RWPE2 (cell line): Measurements from ENCODE around the gene TPRX1.

Experiments
- ATAC-seq: fragments of 200-7000 bp; cut with Tn5 transposase; 3 replicates; pipeline ENCODE4 v1.9.1; 2021; ENCODE audit warnings: low read depth
- DNase-seq: peaks from one replicate; pipeline ENCODE4 v3.0.0-alpha.2; 2020; ENCODE audit warnings: low spot score
- H3K27ac ChIP-seq: fragments of 450-650 bp; 2 replicates; pipeline ENCODE4 v1.5.1; 2017; ENCODE audit warnings: mild to moderate bottlenecking; ENCODE audit not compliant: poor library complexity, severe bottlenecking
- H3K27me3 ChIP-seq: fragments of 250-450 bp; sonication (Bioruptor Pico); 2 replicates; pipeline ENCODE4 v1.5.1; 2021; ENCODE audit warnings: mild to moderate bottlenecking, moderate library complexity; ENCODE audit not compliant: insufficient read depth, poor library complexity, severe bottlenecking
- H3K36me3 ChIP-seq: fragments of 250-450 bp; sonication (Bioruptor Pico); 2 replicates; pipeline ENCODE4 v1.5.1; 2020; ENCODE audit warnings: low read depth, mild to moderate bottlenecking, moderate library complexity
- H3K4me1 ChIP-seq: fragments of 250-450 bp; sonication (Bioruptor Pico); 2 replicates; pipeline ENCODE4 v1.5.1; 2021; ENCODE audit warnings: mild to moderate bottlenecking, moderate library complexity; ENCODE audit not compliant: insufficient read depth, poor library complexity, severe bottlenecking
- H3K4me3 ChIP-seq: fragments of 250-450 bp; sonication (Bioruptor Pico); 2 replicates; pipeline ENCODE4 v1.5.1; 2021; ENCODE audit warnings: mild to moderate bottlenecking, moderate library complexity; ENCODE audit not compliant: severe bottlenecking
- H3K9me3 ChIP-seq: fragments of 250-450 bp; sonication (Bioruptor Pico); 2 replicates; pipeline ENCODE4 v1.5.1; 2021; ENCODE audit warnings: mild to moderate bottlenecking, moderate library complexity; ENCODE audit not compliant: severe bottlenecking
- CTCF ChIP-seq: fragments of 450-650 bp; IDR thresholded peaks from one replicate; pipeline ENCODE4 v1.5.1; 2017; ENCODE audit warnings: mild to moderate bottlenecking, moderate library complexity; ENCODE audit not compliant: poor library complexity, severe bottlenecking

The TPRX1 gene

GRCh38 chr19:47781590-47782262 lies 22.6 kb downstream of the TPRX1 start:
- Histone ChIP-seq H3K4me3 (no peak overlapping the region), H3K27me3 (no peaks in the 10 kb centered on the region), H3K36me3 (peaks cover 43% of the 10 kb centered on the region), H3K27ac (no peak overlapping the region), H3K9me3 (no peaks in the 10 kb centered on the region), H3K4me1 (peaks cover 9% of the 10 kb centered on the region)
- no peak for TF ChIP-seq CTCF
- ATAC-seq: no peak
- DNase-seq: no peak

GRCh38 chr19:47780215-47780551 lies 24.2 kb downstream of the TPRX1 start:
- no peak overlapping the region for H3K27ac ChIP-seq
- H3K9me3 ChIP-seq: no peaks in the 10 kb centered on the region
- peak overlapping the region; percentile 69 for H3K4me3 ChIP-seq
- no peak for ATAC-seq
- H3K4me1 ChIP-seq: peaks cover 11% of the 10 kb centered on the region
- peaks cover 36% of the 10 kb centered on the region for H3K36me3 ChIP-seq
- H3K27me3 ChIP-seq: no peaks in the 10 kb centered on the region
- no peak for DNase-seq
- TF ChIP-seq CTCF: no peak

- ATAC-seq (no peak), DNase-seq (no peak)
- peaks cover 11% of the 10 kb centered on the region for H3K4me1 ChIP-seq
- H3K36me3 ChIP-seq: peaks cover 34% of the 10 kb centered on the region
- no peaks in the 10 kb centered on the region for H3K27me3 ChIP-seq
- peak overlapping the region; percentile 69 for H3K4me3 ChIP-seq
- no peaks in the 10 kb centered on the region for H3K9me3 ChIP-seq
- H3K27ac ChIP-seq: peak overlapping the region; percentile 57
- TF ChIP-seq CTCF: no peak
Measured at GRCh38 chr19:47779524-47780214, 24.7 kb downstream of the TPRX1 start.

GRCh38 chr19:47778954-47779351 lies 25.4 kb downstream of the TPRX1 start:
- ATAC-seq (no peak), DNase-seq (no peak)
- Histone ChIP-seq H3K4me3 (peak overlapping the region; percentile 69), H3K36me3 (peaks cover 29% of the 10 kb centered on the region), H3K9me3 (no peaks in the 10 kb centered on the region), H3K27ac (peak overlapping the region; percentile 57), H3K4me1 (peaks cover 11% of the 10 kb centered on the region), H3K27me3 (no peaks in the 10 kb centered on the region)
- TF ChIP-seq CTCF: no peak
